HG02610 (cell line): ENCODE data around the gene TRIOBP.

ENCODE experiments used
- ATAC-seq: cut with Tn5 transposase; IDR thresholded peaks from one replicate; pipeline ENCODE4 v1.9.1; 2021; ENCODE audit warnings: mild to moderate bottlenecking, moderate library complexity; ENCODE audit not compliant: unreplicated experiment

The TRIOBP gene

GRCh38 chr22:37803195-37803638 lies 106.4 kb downstream of the TRIOBP start:
- no peak for ATAC-seq

DNA sequence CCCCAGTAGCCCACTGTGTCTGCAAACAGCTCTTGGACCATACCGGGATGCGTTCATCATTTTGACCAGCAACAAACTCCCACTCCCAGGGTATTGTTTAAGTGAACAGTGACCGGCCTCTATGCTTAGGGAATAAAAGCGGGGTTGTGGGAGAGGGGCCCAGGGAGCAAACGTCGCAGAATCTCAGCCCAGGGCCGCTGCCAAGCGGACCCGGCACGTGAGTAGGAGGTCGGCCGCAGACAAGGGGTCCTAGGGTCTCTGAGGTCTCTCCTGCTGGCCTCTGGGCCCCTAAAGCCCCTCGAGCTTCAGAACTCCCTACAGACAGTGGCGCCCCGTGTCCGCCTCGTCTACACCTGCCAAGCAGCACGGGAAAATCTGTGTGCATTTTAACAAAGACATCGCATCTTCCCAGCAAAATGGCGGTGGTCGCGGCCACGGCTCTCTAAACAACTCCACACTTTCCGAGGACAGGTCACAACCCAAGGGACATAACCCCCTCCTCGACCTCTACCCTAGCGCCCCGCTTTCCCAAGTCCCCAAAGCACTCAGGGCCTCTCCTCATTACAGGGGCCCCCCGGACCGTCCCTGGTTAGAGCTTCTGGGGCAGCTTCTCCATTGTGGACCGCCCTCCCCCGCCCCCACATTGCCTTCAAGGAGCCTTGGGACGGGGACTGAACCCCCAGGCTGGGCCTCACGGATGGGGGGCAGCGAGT lies 106.9 kb downstream of the TRIOBP start:
- no peak for ATAC-seq

DNA sequence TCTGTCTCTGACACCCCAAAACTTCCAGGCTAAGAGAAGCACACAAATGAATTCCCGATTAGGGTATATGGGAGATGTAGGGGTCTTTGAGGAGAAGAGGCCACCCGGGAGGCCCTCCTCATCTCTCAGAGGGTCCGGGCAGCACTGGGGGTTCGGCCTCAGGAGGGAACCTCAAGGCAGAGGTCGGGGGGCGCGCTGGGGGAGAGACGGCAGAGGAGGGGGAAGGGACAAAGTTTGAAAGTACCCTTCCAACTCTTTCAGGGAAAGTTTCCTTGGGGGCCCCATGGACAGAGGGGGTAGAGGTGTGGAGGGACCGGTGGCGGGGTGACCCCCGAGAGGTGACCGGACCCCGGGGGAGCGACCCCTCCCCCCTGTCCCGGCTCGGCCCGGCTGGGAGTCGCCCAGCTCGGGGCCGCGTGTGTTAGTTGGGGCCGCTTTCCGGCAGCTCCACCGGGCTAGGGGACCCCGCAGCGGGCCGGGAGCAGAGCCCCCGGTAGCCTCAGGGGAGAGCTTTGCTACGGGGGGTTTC lies 107.6 kb downstream of the TRIOBP start:
- no peak for ATAC-seq

DNA sequence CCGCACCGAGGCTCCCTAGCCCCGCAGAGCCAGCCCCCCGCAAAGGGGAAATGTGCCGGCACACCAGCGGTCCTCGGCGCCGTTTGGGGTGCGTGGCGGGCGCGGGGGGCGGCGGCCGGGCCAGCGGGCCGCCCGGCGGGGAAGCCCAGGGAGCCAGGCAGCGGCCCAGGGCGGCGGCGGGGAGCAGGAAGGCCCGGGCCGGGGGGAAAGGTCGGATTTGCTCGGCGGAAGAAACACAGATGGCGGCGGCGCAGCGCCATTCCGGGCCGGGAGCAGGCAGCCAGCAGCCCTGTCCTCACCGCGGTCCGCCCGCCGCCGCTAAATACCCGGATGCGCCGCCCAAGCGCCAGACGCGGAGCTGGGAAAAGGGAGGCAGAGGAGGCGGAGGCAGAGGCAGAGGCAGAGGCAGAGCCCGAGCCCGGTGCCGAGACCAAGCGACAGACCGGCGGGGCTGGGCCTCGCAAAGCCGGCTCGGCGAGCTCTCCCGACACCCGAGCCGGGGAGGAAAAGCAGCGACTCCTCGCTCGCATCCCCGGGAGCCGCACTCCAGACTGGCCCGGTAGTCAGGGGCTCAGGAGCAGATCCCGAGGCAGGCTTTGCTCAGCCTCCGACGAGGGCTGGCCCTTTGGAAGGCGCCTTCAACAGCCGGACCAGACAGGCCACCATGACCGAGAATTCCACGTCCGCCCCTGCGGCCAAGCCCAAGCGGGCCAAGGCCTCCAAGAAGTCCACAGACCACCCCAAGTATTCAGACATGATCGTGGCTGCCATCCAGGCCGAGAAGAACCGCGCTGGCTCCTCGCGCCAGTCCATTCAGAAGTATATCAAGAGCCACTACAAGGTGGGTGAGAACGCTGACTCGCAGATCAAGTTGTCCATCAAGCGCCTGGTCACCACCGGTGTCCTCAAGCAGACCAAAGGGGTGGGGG lies 108.3 kb downstream of the TRIOBP start:
- no peak for ATAC-seq

- no peak for ATAC-seq
Measured at GRCh38 chr22:37805810-37806277, 109.0 kb downstream of the TRIOBP start.

GRCh38 chr22:37806409-37807333 lies 109.8 kb downstream of the TRIOBP start:
- no peak for ATAC-seq

DNA sequence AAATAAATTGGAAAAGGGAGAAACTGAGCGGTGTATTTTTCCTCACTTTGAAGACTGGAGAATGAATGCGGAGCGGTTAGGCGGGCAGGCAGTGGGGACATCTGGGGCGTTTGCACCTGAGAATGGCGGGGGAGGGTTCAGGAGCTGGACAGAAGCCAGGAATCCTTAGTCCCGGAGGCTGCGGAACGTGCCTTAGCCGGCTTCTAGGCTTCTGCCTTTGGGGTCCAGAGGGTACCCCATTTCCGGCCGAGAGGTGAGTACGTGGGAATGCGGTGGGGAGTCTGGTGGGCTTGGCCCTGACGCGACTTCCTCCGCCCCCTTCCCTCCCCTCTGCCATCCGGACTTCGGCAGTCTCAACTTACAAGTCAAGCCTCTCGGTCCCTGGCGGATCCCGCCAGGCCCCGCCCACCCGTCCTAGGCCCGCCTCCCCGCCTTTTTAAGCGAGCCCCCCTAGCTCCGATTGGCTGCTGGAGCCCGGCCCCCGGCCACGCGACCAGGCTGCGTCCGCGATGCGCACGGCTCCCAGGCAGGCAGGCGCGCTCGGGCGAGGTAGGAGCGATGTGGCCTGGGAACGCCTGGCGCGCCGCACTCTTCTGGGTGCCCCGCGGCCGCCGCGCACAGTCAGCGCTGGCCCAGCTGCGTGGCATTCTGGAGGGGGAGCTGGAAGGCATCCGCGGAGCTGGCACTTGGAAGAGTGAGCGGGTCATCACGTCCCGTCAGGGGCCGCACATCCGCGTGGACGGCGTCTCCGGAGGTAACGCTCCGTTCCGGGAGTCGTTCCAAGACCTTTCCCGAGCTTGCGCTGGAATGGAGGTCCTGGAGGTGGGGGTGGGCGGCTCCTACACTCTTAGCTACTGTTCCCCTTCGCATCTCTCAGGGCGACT lies 110.8 kb downstream of the TRIOBP start, which contains the start of gene GCAT:
GCAT (plus strand) TSS at position 525 of the 884 bp plus-strand sequence; CDS start at position 559, 34 bp downstream.
- peak; percentile 79 for ATAC-seq

DNA sequence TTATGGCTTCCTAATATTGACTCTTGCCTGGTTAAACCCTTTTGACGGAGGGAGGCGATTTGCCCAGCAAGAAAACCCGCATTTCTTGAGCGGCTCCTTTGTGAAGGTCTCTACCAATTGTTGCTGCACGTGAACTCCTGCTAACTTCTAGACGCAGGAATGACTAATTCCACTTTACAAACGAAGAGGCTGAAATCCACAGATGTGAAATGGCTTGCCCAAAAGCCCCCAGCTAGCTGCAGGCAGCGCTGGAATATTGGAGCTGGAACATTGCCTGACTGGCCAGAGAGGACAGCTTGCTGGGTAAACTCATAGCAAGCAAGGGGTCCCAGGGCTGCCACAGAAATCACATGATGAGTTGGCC lies 111.4 kb downstream of the TRIOBP start:
- ATAC-seq: no peak

DNA sequence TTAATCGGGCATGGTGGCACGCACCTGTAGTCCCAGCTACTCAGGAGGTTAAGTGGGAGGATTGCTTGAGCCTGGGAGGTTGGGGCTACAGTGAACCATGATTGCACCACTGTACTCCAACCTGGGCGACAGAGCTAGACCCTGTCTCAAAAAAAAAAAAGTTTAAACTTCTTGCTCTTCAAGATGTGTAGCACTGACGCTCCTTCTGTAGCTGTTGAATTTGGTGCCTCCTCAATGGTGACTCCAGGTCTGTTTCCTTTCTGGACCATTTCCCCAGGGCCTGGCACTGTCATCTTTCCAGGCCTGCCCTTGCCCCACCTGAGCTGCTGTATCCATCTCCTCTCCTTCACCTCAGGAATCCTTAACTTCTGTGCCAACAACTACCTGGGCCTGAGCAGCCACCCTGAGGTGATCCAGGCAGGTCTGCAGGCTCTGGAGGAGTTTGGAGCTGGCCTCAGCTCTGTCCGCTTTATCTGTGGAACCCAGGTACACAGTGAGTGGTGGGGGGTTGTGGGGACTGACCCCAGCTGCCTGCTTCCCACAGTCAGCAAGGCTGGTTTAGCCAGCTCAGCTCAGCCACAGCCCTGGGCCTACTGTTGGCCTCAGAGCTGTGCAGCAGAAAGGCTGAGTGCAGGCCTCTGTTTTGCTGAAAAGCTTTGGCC lies 113.0 kb downstream of the TRIOBP start:
- no peak for ATAC-seq

DNA sequence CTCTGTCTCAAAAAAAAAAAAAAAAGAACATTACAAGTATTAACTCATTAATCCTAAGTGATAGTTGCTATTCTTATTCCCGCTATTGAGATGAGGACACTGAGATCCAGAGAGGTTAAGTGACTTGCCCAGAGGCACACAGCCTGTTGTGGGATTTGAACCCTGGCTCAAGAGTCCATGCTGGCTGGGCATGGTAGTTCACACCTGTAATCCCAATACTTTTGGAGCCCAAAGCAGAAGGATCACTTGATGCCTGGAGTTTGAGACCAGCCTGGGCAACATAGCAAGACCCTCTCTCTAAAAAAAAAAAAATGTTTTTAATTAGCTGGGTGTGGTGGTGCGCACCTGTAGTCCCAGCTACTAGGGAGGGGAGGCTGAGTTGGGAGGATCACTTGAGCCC lies 115.0 kb downstream of the TRIOBP start:
- ATAC-seq: no peak

DNA sequence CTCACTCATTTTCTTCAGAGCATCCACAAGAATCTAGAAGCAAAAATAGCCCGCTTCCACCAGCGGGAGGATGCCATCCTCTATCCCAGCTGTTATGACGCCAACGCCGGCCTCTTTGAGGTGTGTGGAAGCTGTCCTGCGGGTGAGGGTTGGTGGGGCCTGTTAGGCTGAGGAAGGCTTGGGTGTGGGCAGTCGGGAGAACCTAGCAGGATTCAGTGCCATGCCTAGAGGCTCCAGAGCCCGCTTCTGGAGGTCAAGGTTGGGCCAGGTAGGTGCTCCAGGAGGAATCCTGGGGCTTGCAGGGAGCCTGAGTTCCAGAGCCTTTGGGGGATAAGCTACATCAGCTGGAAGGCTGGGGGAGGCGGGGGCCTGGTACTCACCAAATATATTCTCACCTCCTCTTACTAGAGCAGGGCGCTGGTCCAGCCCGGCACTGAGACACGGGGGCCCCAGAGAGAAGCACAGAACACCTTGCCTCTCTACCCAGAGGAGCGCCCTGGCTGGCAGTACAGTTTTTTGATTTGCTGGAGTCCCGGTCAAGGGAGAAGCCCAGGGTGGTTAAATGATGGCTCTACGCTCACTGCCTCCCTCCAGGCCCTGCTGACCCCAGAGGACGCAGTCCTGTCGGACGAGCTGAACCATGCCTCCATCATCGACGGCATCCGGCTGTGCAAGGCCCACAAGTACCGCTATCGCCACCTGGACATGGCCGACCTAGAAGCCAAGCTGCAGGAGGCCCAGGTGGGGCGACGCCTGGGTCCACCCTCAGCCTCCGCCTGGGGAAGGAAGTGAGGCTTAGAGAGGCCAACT lies 116.2 kb downstream of the TRIOBP start:
- no peak for ATAC-seq

- ATAC-seq: no peak
Measured at GRCh38 chr22:37815593-37815992, 118.7 kb downstream of the TRIOBP start.

- no peak for ATAC-seq
Measured at GRCh38 chr22:37816543-37817180, 119.8 kb downstream of the TRIOBP start.

GRCh38 chr22:37817705-37818408 lies 121.0 kb downstream of the TRIOBP start:
- ATAC-seq: peak; percentile 55

DNA sequence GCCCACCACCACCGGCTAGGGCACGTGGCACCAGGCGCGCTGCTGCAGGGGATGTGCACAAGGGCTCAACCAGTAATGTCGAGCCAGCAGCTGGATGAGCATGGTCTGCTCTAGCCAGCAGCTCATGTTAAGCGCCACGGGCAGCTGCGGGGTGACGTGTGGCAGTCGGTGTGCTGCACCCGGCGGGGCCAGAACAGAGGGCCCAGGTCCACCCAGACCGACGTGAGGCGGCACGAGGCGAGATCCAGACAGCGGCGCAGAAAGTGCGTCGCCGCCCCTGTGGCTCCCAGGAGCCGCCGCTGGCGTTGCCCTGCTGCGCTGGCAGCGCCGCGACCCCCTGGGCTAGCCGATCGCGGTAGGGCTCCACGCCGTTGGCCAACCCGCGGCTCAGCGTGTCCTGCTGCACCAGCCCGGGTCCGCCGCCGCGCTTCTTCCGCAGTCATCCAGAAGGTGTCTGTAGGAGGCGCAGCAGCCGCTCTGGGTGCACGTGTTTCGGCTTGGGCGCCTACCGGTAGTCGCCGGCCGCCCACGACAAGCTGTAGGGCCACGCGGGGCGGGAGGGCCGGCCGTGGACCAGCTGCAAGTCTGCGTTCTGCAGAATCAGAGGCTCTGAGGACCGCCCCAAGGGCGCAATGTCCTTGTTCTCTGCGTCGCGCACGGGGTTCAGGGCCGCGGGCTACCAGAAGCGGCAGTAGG lies 121.7 kb downstream of the TRIOBP start:
- no peak for ATAC-seq

- ATAC-seq: no peak
Measured at GRCh38 chr22:37819105-37819433, 122.2 kb downstream of the TRIOBP start.

- no peak for ATAC-seq
Measured at GRCh38 chr22:37820350-37820749, 123.5 kb downstream of the TRIOBP start.
